ENCODE measurements around the gene RESP18. TPM values are rescaled to one million over a fixed set of nuclear protein-coding genes. Genes with fewer than 3 reads are reported as not detected.

Gene RESP18
- not detected in 2 replicates for total RNA-seq

GRCh38 chr2:219332542-219332941 is at the start of gene RESP18:
Gene RESP18 (minus strand): TSS chr2:219332744.
- Mint-ChIP-seq H3K9me3 (peaks cover 11% of the 10 kb centered on the region), H3K4me3 (no peak within 1 kb of the TSS), H3K27ac (no peak within 1 kb of the TSS), H3K4me1 (no peaks in the 10 kb centered on the region), H3K36me3 (ENCODE audit: low read depth) (no peaks in the 10 kb centered on the region), H3K27me3 (peaks cover 53% of the 10 kb centered on the region)
- DNase-seq: no peak
- intact Hi-C loops (cut with micrococcal nuclease): loop anchor here (10.0 kb wide), 1 partner anchor 278 kb away; no protein-coding TSS in a partner anchor

GRCh38 chr2:219381448-219381847 is 48.9 kb upstream of the RESP18 start:
- intact Hi-C loops (cut with micrococcal nuclease): loop anchor here (10.0 kb wide), 1 partner anchor 1097 kb away; no protein-coding TSS in a partner anchor
- H3K4me1 Mint-ChIP-seq: peaks cover 3% of the 10 kb centered on the region
- no peak overlapping the region for H3K27ac Mint-ChIP-seq
- no peaks in the 10 kb centered on the region for H3K9me3 Mint-ChIP-seq
- no peak for DNase-seq
- H3K27me3 Mint-ChIP-seq: no peaks in the 10 kb centered on the region
- no peak overlapping the region for H3K4me3 Mint-ChIP-seq
- peaks cover 60% of the 10 kb centered on the region for H3K36me3 Mint-ChIP-seq (ENCODE audit: low read depth)

GRCh38 chr2:219380926-219381325 is 48.4 kb upstream of the RESP18 start:
- H3K27me3 Mint-ChIP-seq: no peaks in the 10 kb centered on the region
- no peaks in the 10 kb centered on the region for H3K4me1 Mint-ChIP-seq
- no peak for DNase-seq
- intact Hi-C loops (cut with micrococcal nuclease): loop anchor here (10.0 kb wide), 1 partner anchor 1096 kb away; no protein-coding TSS in a partner anchor
- H3K27ac Mint-ChIP-seq: no peak overlapping the region
- H3K36me3 Mint-ChIP-seq (ENCODE audit: low read depth): peaks cover 57% of the 10 kb centered on the region
- H3K9me3 Mint-ChIP-seq: no peaks in the 10 kb centered on the region
- no peak overlapping the region for H3K4me3 Mint-ChIP-seq

- Mint-ChIP-seq H3K36me3 (ENCODE audit: low read depth) (peaks cover 57% of the 10 kb centered on the region), H3K27me3 (no peaks in the 10 kb centered on the region), H3K9me3 (no peaks in the 10 kb centered on the region), H3K27ac (no peak overlapping the region), H3K4me3 (no peak overlapping the region), H3K4me1 (no peaks in the 10 kb centered on the region)
- intact Hi-C loops (cut with micrococcal nuclease): no loop called here
- DNase-seq: no peak
These were observed 45.8 kb upstream of the RESP18 start for GRCh38 chr2:219378163-219378851.

- peaks cover 18% of the 10 kb centered on the region for H3K36me3 Mint-ChIP-seq (ENCODE audit: low read depth)
- no peak for DNase-seq
- no peaks in the 10 kb centered on the region for H3K4me1 Mint-ChIP-seq
- H3K27ac Mint-ChIP-seq: no peak overlapping the region
- no peaks in the 10 kb centered on the region for H3K9me3 Mint-ChIP-seq
- H3K4me3 Mint-ChIP-seq: no peak overlapping the region
- no peaks in the 10 kb centered on the region for H3K27me3 Mint-ChIP-seq
- intact Hi-C loops (cut with micrococcal nuclease): no loop called here
These were observed 36.9 kb upstream of the RESP18 start for GRCh38 chr2:219369447-219369861.

GRCh38 chr2:219368690-219369191 is 36.2 kb upstream of the RESP18 start:
- Mint-ChIP-seq H3K27ac (no peak overlapping the region), H3K36me3 (ENCODE audit: low read depth) (peaks cover 11% of the 10 kb centered on the region), H3K27me3 (no peaks in the 10 kb centered on the region), H3K9me3 (no peaks in the 10 kb centered on the region), H3K4me1 (no peaks in the 10 kb centered on the region), H3K4me3 (no peak overlapping the region)
- intact Hi-C loops (cut with micrococcal nuclease): no loop called here
- DNase-seq: no peak

- DNase-seq: no peak
- intact Hi-C loops (cut with micrococcal nuclease): no loop called here
- Mint-ChIP-seq H3K4me1 (peaks cover 4% of the 10 kb centered on the region), H3K27me3 (peaks cover 27% of the 10 kb centered on the region), H3K27ac (no peak overlapping the region), H3K9me3 (no peaks in the 10 kb centered on the region), H3K4me3 (no peak overlapping the region), H3K36me3 (ENCODE audit: low read depth) (no peaks in the 10 kb centered on the region)
These were observed 30.1 kb upstream of the RESP18 start for GRCh38 chr2:219362524-219363164.

GRCh38 chr2:219362072-219362471 is 29.5 kb upstream of the RESP18 start:
- Mint-ChIP-seq H3K27ac (no peak overlapping the region), H3K27me3 (peaks cover 28% of the 10 kb centered on the region), H3K4me1 (peaks cover 4% of the 10 kb centered on the region), H3K4me3 (no peak overlapping the region), H3K9me3 (no peaks in the 10 kb centered on the region), H3K36me3 (ENCODE audit: low read depth) (no peaks in the 10 kb centered on the region)
- intact Hi-C loops (cut with micrococcal nuclease): no loop called here
- no peak for DNase-seq

- no peaks in the 10 kb centered on the region for H3K36me3 Mint-ChIP-seq (ENCODE audit: low read depth)
- no peak overlapping the region for H3K4me3 Mint-ChIP-seq
- no peak for DNase-seq
- no peak overlapping the region for H3K27ac Mint-ChIP-seq
- H3K9me3 Mint-ChIP-seq: no peaks in the 10 kb centered on the region
- intact Hi-C loops (cut with micrococcal nuclease): no loop called here
- H3K4me1 Mint-ChIP-seq: peaks cover 4% of the 10 kb centered on the region
- peaks cover 51% of the 10 kb centered on the region for H3K27me3 Mint-ChIP-seq
These were observed 25.9 kb upstream of the RESP18 start for GRCh38 chr2:219358170-219359075.

GRCh38 chr2:219356834-219357233 is 24.3 kb upstream of the RESP18 start:
- Mint-ChIP-seq H3K27ac (no peak overlapping the region), H3K4me1 (no peaks in the 10 kb centered on the region), H3K27me3 (peaks cover 52% of the 10 kb centered on the region), H3K36me3 (ENCODE audit: low read depth) (no peaks in the 10 kb centered on the region), H3K4me3 (no peak overlapping the region), H3K9me3 (no peaks in the 10 kb centered on the region)
- DNase-seq: no peak
- intact Hi-C loops (cut with micrococcal nuclease): no loop called here

- no peaks in the 10 kb centered on the region for H3K36me3 Mint-ChIP-seq (ENCODE audit: low read depth)
- no peak overlapping the region for H3K27ac Mint-ChIP-seq
- no peaks in the 10 kb centered on the region for H3K9me3 Mint-ChIP-seq
- H3K4me3 Mint-ChIP-seq: no peak overlapping the region
- DNase-seq: no peak
- peaks cover 41% of the 10 kb centered on the region for H3K27me3 Mint-ChIP-seq
- intact Hi-C loops (cut with micrococcal nuclease): no loop called here
- H3K4me1 Mint-ChIP-seq: no peaks in the 10 kb centered on the region
These were observed 22.0 kb upstream of the RESP18 start for GRCh38 chr2:219354582-219354981.

- no peak for DNase-seq
- H3K36me3 Mint-ChIP-seq (ENCODE audit: low read depth): no peaks in the 10 kb centered on the region
- no peaks in the 10 kb centered on the region for H3K4me1 Mint-ChIP-seq
- peaks cover 38% of the 10 kb centered on the region for H3K27me3 Mint-ChIP-seq
- intact Hi-C loops (cut with micrococcal nuclease): no loop called here
- H3K4me3 Mint-ChIP-seq: no peak overlapping the region
- no peak overlapping the region for H3K27ac Mint-ChIP-seq
- no peaks in the 10 kb centered on the region for H3K9me3 Mint-ChIP-seq
These were observed 20.6 kb upstream of the RESP18 start for GRCh38 chr2:219353129-219353528.

- intact Hi-C loops (cut with micrococcal nuclease): loop anchor here (1.0 kb wide), 1 partner anchor 192 kb away; the partner anchor contains the start of gene NHEJ1
- DNase-seq: peak; percentile 90
- no peaks in the 10 kb centered on the region for H3K4me1 Mint-ChIP-seq
- H3K9me3 Mint-ChIP-seq: no peaks in the 10 kb centered on the region
- peaks cover 36% of the 10 kb centered on the region for H3K27me3 Mint-ChIP-seq
- no peak overlapping the region for H3K4me3 Mint-ChIP-seq
- H3K36me3 Mint-ChIP-seq (ENCODE audit: low read depth): no peaks in the 10 kb centered on the region
- no peak overlapping the region for H3K27ac Mint-ChIP-seq
These were observed 20.0 kb upstream of the RESP18 start for GRCh38 chr2:219352448-219353023.

All from activated CD4-positive, alpha-beta T cell treated with anti-CD3 and anti-CD28 coated beads, Interleukin-2, amount 10 ng/mL, durations not matched to agents 24 days and 14 days (primary cell).